ENCODE measurements around the gene SDK2. TPM values are rescaled to one million over a fixed set of nuclear protein-coding genes. Genes with fewer than 3 reads are reported as not detected.

The SDK2 gene
- total and polyA plus RNA-seq, 2 of the 8 experiments (the other 6 are each of a cell fraction or from before 2014, with no cell fraction given): 3.9 to 4.1 TPM

DNA sequence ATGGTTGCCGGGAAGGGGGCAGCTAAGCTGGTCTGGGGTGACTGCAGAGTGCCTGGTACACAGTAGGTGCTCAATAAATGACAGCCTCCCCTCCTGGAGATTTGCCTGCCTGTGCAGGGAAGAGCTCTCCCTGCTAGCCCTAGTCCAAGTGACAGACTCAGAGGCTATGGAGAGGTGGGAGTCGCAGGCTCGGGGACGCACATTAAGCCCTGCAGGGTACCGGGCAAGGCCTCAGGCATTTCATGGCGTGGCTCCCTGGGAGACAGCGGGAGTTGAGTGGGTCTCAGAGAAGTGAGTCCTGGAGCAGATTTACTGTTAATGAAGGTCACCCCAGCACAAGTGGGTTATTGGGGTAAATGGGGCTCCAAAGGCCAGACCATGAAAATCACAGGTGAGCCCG, 200.2 kb downstream of the SDK2 start:
- Histone ChIP-seq H4K91ac (replicated peaks; ENCODE audit: insufficient read length, low read length) (no peak overlapping the region), H3K18ac (ENCODE audit: extremely low read depth, low read length) (no peak overlapping the region), H3K14ac (ENCODE audit: insufficient read length) (no peak overlapping the region), H3K79me1 (ENCODE audit: low read depth, low read length) (no peaks in the 10 kb centered on the region), H3K79me2 (ENCODE audit: control insufficient read depth in 1 of 2, insufficient read depth in 2 of 2, low read length in 2 of 2) (no peaks in the 10 kb centered on the region), H4K5ac (ENCODE audit: insufficient read length, low read depth, low read length) (no peak overlapping the region), H3K4me2 (ENCODE audit: insufficient read depth in 1 of 2, low read depth in 2 of 2, low read length in 2 of 2) (no peak overlapping the region), H2AK5ac (ENCODE audit: low read depth, low read length) (no peak overlapping the region), H3K4ac (replicated peaks; ENCODE audit: insufficient read length, low read depth, low read length) (no peak overlapping the region), H4K8ac (ENCODE audit: extremely low read depth, insufficient read depth, low read length) (no peak overlapping the region), H3K56ac (replicated peaks; ENCODE audit: insufficient read length, low read depth, low read length) (no peak overlapping the region), H3K9me3 (ENCODE audit: insufficient read depth in 2 of 2, low read depth in 1 of 2, low read length in 1 of 2) (0 out of 4 replicates have a peak, but pooled peaks cover 0 to 3% of the 10 kb centered on the region in 2 experiments), H3K36me3 (ENCODE audit: control insufficient read depth in 2 of 4, insufficient read depth in 4 of 4, low read length in 3 of 4) (no peaks in the 10 kb centered on the region), H2BK5ac (ENCODE audit: low read depth, low read length) (no peak overlapping the region), H2BK20ac (ENCODE audit: low read length) (no peak overlapping the region), H3K23ac (ENCODE audit: insufficient read length) (no peak overlapping the region), H3K27me3 (replicated peaks in 1 of 4; ENCODE audit: control insufficient read depth in 3 of 4, extremely low read depth in 1 of 4, insufficient read depth in 3 of 4, low read length in 3 of 4) (peaks cover 0 to 2% (median 0%) of the 10 kb centered on the region in 4 experiments; a peak in 2 of 7 replicates), H3K4me1 (replicated peaks in 1 of 4; ENCODE audit: control insufficient read depth in 3 of 4, insufficient read depth in 4 of 4, low read length in 3 of 4) (no peaks in the 10 kb centered on the region), H3K23me2 (ENCODE audit: low read depth, low read length) (no peaks in the 10 kb centered on the region), H2AFZ (ENCODE audit: low read length) (no peak overlapping the region), H2BK15ac (ENCODE audit: low read length) (no peak overlapping the region), H3K4me3 (ENCODE audit: extremely low read depth in 1 of 4, insufficient read depth in 2 of 4, low read depth in 3 of 4, low read length in 4 of 4) (no peak overlapping the region), H3K27ac (ENCODE audit: low read depth, low read length) (no peak overlapping the region), H4K20me1 (replicated peaks in 1 of 2; ENCODE audit: control insufficient read depth in 1 of 2, insufficient read depth in 2 of 2, low read length in 2 of 2) (no peaks in the 10 kb centered on the region), H2BK12ac (ENCODE audit: low read depth, low read length) (no peak overlapping the region), H3K9ac (replicated peaks in 1 of 4; ENCODE audit: extremely low read depth in 1 of 4, low read depth in 3 of 4, low read length in 3 of 4) (no peak overlapping the region), H2BK120ac (replicated peaks; ENCODE audit: low read depth, low read length) (no peak overlapping the region)
- ChIA-PET CTCF (ENCODE audit: partially characterized antibody) (interaction anchor here (1.2 to 3.2 kb wide), 2 partner anchors 14 to 35 kb away, joined by 4 to 23 read pairs; no protein-coding TSS in a partner anchor), POLR2A (ENCODE audit: partially characterized antibody) (no interaction called here)
- no peak for DNase-seq (ENCODE audit: low read depth in 1 of 2, low spot score in 2 of 2)
- no peak for FAIRE-seq
- 94% methylated on average over 8 of the region's 8 CpGs; no CpG with 5 or more reads in 1 of the 2 experiments for WGBS, 2 experiments (ENCODE audit: extremely low coverage in 1 of 2, insufficient coverage in 1 of 2, insufficient read length in 1 of 2, insufficient replicate concordance in 2 of 2, low coverage in 1 of 2, low lambda C conversion rate in 2 of 2, missing lambda C conversion rate in 1 of 2)
- TF ChIP-seq SIX5 (IDR thresholded peaks at IDR 0.05; ENCODE audit: low read depth, low read length) (no peak), KDM5A (IDR thresholded peaks at IDR 0.05; ENCODE audit: low read length) (no peak)
